NCI-H510A (cell line): ENCODE data around the gene PXDN.
A peak's percentile ranks its signal among the peaks of the same experiment; 100 is the strongest.

ENCODE experiments used
- DNase-seq: peaks from one replicate; lab custom pipeline; 2025; lab: John Stamatoyannopoulos, UW

Gene PXDN

GRCh38 chr2:1647417-1648240 is 96.7 kb downstream of the PXDN start:
- DNase-seq = no peak

- no peak for DNase-seq
Measured at GRCh38 chr2:1645761-1646476, 98.4 kb downstream of the PXDN start.

- no peak for DNase-seq
Measured at GRCh38 chr2:1644427-1644826, 99.9 kb downstream of the PXDN start.

- DNase-seq = no peak
Measured at GRCh38 chr2:1642993-1643619, 101.2 kb downstream of the PXDN start.

GRCh38 chr2:1642066-1642861 is 102.1 kb downstream of the PXDN start:
- DNase-seq = no peak

GRCh38 chr2:1641523-1641922 is 102.8 kb downstream of the PXDN start:
- peak; percentile 16 for DNase-seq

GRCh38 chr2:1640301-1641135 is 103.8 kb downstream of the PXDN start:
- DNase-seq = no peak

- DNase-seq = no peak
Measured at GRCh38 chr2:1639086-1639858, 105.0 kb downstream of the PXDN start.

- DNase-seq = no peak
Measured at GRCh38 chr2:1638281-1638860, 105.9 kb downstream of the PXDN start.

GRCh38 chr2:1636791-1637415 is 107.4 kb downstream of the PXDN start:
- DNase-seq = no peak

GRCh38 chr2:1635823-1636222 is 108.5 kb downstream of the PXDN start:
- DNase-seq = no peak

GRCh38 chr2:1634681-1635341 is 109.5 kb downstream of the PXDN start:
- no peak for DNase-seq

GRCh38 chr2:1633936-1634587 is 110.3 kb downstream of the PXDN start:
- DNase-seq = no peak

GRCh38 chr2:1633092-1633671 is 111.1 kb downstream of the PXDN start:
- DNase-seq = no peak

GRCh38 chr2:1632510-1632909 is 111.8 kb downstream of the PXDN start:
- no peak for DNase-seq

GRCh38 chr2:1632002-1632348 is 112.3 kb downstream of the PXDN start:
- DNase-seq = no peak

- no peak for DNase-seq
Measured at GRCh38 chr2:1631292-1632001, 112.9 kb downstream of the PXDN start.

GRCh38 chr2:1628893-1629292 is 115.4 kb downstream of the PXDN start:
- DNase-seq = no peak
